GM23248 (cell line): ENCODE data around the gene POU2AF3.

Source experiments
- EZH2 ChIP-seq: fragments of 200-600 bp; sonication (generic); IDR thresholded peaks from 2 replicates; pipeline ENCODE4 v1.6.1; 2018; ENCODE audit warnings: antibody characterized with exemption, mild to moderate bottlenecking; ENCODE audit not compliant: insufficient read depth, poor library complexity, severe bottlenecking
- EZH2phosphoT487 ChIP-seq: fragments of 200-600 bp; sonication (generic); IDR thresholded peaks from 2 replicates; pipeline ENCODE4 v1.6.1; 2018; ENCODE audit warnings: antibody characterized with exemption, moderate library complexity, mild to moderate bottlenecking, low read depth; ENCODE audit not compliant: insufficient read depth

GRCh38 chr11:111344032-111344431 lies 45.7 kb downstream of the POU2AF3 start:
- TF ChIP-seq EZH2 (no peak), EZH2phosphoT487 (no peak)
